ENCODE data around the gene ZNF570. TPM values are rescaled to one million over a fixed set of nuclear protein-coding genes. Genes with fewer than 3 reads are reported as not detected.

ZNF570 gene
- total RNA-seq, 1 experiment from 2014 or later: 1.9 TPM

Other genes starting within 250 kb of the ZNF570 start
- 1.9 and 8.8 TPM in 2 replicates for gene ZNF527, start 98.3 kb upstream of the ZNF570 start, total RNA-seq (2014; rRNA removed; shearing (Covaris generic))
- gene ZNF569, start 1.9 kb upstream of the ZNF570 start, total RNA-seq (2014; rRNA removed; shearing (Covaris generic)): 7.8 and 17.4 TPM in 2 replicates
- gene ZNF793, start 37.6 kb downstream of the ZNF570 start, total RNA-seq (2014; rRNA removed; shearing (Covaris generic)): not detected in 2 replicates
- gene ZNF571, start 125.4 kb downstream of the ZNF570 start, total RNA-seq (2014; rRNA removed; shearing (Covaris generic)): 0.98 and 3.4 TPM in 2 replicates
- gene ZNF540, start 125.5 kb downstream of the ZNF570 start, total RNA-seq (2014; rRNA removed; shearing (Covaris generic)): 0.27 and 0.55 TPM in 2 replicates
- gene ZFP30, start 186.1 kb downstream of the ZNF570 start, total RNA-seq (2014; rRNA removed; shearing (Covaris generic)): 13.6 and 42.7 TPM in 2 replicates